Fibroblast of mammary gland (primary cell): ENCODE results near the gene HIGD1A.

Source experiments
- DNase-seq: peaks from one replicate; pipeline ENCODE4 v3.0.0-alpha.2; 2010; ENCODE audit warnings: low read depth
- H3K4me3 ChIP-seq: 2 replicates; pipeline ENCODE4 v1.5.1; 2011; ENCODE audit warnings: low read depth, mild to moderate bottlenecking, low read length, moderate library complexity; ENCODE audit not compliant: control insufficient read depth
- TF ChIP-seq, protein P1 (sequence below): conservative IDR thresholded peaks from 2 replicates; pipeline ENCODE4 v1.5.1; 2011; ENCODE audit warnings: low read depth, low read length, inconsistent platforms; ENCODE audit not compliant: control insufficient read depth, insufficient read depth

The HIGD1A gene

DNA sequence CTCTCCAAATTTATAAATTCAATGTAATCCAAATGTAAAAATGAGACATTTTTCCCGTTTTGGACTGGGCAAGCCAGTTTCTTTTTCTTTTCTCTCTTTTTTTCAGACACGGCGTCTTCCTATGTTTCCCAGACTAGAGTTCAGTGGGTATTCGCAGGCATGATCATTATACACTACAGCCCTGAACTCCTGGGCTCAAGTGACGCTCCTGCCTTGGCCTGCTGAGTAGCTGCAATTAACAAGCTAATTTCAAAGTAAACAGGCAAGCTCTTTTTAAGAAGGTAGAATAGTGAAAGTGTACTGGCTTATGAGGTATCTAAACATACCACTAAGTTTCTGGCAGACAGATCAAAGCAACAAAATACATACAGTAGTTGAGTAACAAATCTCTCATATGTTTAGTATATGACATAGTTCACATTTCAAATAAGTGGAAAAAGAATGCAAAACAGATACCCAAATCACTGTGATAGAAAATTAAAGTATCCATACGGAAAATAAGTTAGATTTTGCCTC is 13.5 kb downstream of the HIGD1A start:
- no peak for DNase-seq
- TF ChIP-seq, protein P1, sequence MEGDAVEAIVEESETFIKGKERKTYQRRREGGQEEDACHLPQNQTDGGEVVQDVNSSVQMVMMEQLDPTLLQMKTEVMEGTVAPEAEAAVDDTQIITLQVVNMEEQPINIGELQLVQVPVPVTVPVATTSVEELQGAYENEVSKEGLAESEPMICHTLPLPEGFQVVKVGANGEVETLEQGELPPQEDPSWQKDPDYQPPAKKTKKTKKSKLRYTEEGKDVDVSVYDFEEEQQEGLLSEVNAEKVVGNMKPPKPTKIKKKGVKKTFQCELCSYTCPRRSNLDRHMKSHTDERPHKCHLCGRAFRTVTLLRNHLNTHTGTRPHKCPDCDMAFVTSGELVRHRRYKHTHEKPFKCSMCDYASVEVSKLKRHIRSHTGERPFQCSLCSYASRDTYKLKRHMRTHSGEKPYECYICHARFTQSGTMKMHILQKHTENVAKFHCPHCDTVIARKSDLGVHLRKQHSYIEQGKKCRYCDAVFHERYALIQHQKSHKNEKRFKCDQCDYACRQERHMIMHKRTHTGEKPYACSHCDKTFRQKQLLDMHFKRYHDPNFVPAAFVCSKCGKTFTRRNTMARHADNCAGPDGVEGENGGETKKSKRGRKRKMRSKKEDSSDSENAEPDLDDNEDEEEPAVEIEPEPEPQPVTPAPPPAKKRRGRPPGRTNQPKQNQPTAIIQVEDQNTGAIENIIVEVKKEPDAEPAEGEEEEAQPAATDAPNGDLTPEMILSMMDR, result no peak
- H3K4me3 ChIP-seq, result no peak overlapping the region

DNA sequence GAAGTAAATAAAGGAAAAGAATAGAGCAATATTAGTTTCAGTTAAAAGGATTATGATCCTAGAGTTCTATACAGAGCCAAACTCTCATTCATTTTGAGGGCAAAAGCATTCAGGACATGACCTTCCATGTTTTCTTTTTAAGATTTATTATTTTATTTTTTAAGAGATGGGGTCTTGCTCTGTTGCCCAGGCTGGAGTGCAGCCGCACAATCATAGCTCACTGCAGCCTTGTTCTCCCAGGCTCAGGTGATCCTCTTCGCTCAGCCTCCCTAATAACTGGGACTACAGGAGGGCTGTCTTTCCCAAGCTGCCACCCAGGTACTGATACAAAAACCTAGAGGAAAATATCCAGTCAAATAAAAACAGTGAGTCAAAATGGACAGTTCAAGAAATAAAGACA is 17.7 kb downstream of the HIGD1A start:
- TF ChIP-seq, protein P1, result no peak
- DNase-seq, result no peak
- H3K4me3 ChIP-seq, result no peak overlapping the region

DNA sequence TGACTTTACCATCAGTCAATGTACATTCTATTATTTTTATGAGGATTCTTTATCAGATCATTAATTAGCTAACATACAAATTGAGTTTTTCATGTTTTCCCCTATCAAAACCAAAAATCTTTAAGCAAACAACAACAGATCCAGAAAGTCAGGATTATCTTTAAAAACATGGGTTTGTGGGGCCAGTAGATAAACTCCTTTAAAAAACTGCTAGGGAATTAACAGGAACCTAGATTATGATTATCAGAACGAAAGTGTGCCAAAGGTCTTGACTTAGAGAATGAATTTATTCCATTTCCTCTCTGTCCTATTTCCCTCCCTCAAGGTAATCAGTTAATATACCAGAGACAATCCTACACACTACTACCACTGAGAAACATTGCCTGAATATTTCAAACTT is 18.1 kb downstream of the HIGD1A start:
- DNase-seq, result no peak
- H3K4me3 ChIP-seq, result no peak overlapping the region
- TF ChIP-seq, protein P1, result no peak

DNA sequence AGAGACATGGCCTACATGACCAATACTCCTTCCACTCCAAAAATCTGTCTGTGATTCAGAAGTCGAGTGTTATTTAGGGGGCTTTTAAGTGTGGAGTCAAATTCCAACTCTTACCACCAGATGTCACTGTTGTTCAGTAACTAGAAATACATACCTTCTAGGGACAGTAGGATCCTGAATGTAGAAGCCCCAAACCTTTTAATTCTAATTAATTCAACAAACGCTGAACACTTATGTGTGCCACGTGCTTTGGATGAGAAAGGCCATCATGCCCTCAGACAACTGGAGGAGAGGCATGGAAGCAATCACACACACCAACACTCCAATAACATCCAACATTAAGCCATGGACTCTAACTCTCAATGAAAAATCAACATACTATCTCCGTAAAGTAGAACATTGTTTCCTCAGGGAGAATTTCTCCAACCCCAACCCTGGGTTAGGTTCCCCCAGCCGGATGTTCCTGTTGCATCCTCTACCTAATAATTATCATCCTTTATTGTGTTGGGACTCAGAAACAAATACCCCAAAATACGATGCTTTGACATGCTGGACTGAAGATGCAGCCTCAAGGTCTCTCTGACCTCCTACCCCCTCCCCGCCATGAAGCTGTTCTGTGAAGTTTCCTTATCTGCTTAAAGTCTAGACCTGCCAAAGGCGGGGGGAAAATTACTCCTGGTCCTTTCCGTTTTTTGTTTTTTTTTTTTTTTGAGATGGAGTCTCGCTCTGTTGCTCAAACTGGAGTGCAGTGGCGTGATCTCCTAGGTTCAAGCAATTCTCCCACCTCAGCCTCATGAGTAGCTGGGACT is 23.2 kb downstream of the HIGD1A start:
- no peak overlapping the region for H3K4me3 ChIP-seq
- TF ChIP-seq, protein P1, result peak; percentile 70
- peak; percentile 93 for DNase-seq

DNA sequence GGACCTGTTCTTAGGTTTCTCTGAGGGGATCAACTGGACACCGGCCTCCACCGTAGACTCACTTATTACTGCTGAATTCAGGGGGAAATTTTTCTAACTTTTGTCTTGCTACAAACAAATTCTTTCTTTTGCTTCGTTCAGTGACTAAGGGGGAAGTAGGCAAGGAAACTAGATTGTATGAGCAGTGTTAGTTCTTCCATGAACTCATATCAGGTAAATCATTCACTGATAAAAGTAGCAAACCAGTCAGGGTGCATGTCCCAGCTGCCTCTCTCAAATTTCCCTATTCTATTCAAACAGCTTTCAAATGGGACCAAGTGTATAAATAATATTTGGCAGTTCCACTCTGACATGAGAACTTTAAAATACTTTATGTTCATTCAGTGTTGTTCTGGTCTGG is 23.9 kb downstream of the HIGD1A start:
- TF ChIP-seq, protein P1, result no peak
- H3K4me3 ChIP-seq, result no peak overlapping the region
- DNase-seq, result no peak

DNA sequence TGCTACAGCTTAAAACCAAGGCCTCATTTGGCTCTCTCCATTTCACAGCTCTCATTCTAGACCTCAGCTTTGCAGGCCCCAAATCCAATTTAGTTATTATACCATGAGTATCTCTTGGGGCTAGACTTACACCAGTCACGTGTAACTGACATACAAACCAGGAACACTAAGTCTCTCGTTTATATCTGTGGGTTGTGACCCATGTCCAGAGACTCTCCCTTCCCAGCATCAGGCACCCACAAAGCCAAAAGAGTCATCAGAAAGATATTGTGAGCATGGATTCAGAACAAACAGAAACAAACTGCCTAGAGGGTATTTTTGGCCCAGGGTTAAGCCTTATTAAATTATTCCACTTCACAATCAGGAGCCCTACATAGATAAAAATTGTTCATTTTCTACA is 25.6 kb downstream of the HIGD1A start:
- TF ChIP-seq, protein P1, result no peak
- peak; percentile 98 for DNase-seq
- H3K4me3 ChIP-seq, result no peak overlapping the region
